PFSK-1 (cell line): ENCODE results near the gene ATP10A.

Experiments used
- FOXP2 ChIP-seq: optimal IDR thresholded peaks from 2 replicates; pipeline ENCODE3; 2011; ENCODE audit warnings: borderline replicate concordance, control low read depth, inconsistent platforms; ENCODE audit not compliant: insufficient read depth; ENCODE audit errors: extremely low read length, extremely low read depth
- POLR2AphosphoS5 ChIP-seq: IDR thresholded peaks from 2 replicates; pipeline ENCODE4 v1.6.1; 2012; ENCODE audit warnings: low read depth, mild to moderate bottlenecking, control low read depth, low read length, moderate library complexity
- REST ChIP-seq, 2 experiments: IDR thresholded peaks; 2 replicates each; pipeline versions ENCODE4 v1.6.1 to v1.8.0; 2011 to 2012; ENCODE audit warnings: low read depth in 2 of 2, low read length in 2 of 2, control low read depth in 1 of 2, inconsistent platforms in 1 of 2, mild to moderate bottlenecking in 1 of 2, moderate library complexity in 1 of 2; ENCODE audit not compliant: insufficient read depth in 1 of 2
- SIN3A ChIP-seq: IDR thresholded peaks from 2 replicates; pipeline ENCODE4 v1.6.1; 2012; ENCODE audit warnings: mild to moderate bottlenecking, low read length, moderate library complexity, borderline replicate concordance; ENCODE audit not compliant: insufficient read depth
- TAF1 ChIP-seq: IDR thresholded peaks from 2 replicates; pipeline ENCODE4 v1.6.1; 2012; ENCODE audit warnings: low read length, control low read depth, borderline replicate concordance; ENCODE audit not compliant: insufficient read depth

Gene ATP10A

GRCh38 chr15:25761971-25762662 is 101.0 kb downstream of the ATP10A start:
- TF ChIP-seq TAF1 (no peak), POLR2AphosphoS5 (no peak), SIN3A (no peak), FOXP2 (no peak), REST (IDR thresholded peaks at IDR 0.05; ENCODE audit: insufficient read depth in 1 of 2, low read depth in 2 of 2, low read length in 2 of 2) (no peak)

- TF ChIP-seq FOXP2 (no peak), POLR2AphosphoS5 (no peak), TAF1 (no peak), SIN3A (no peak), REST (IDR thresholded peaks at IDR 0.05; ENCODE audit: insufficient read depth in 1 of 2, low read depth in 2 of 2, low read length in 2 of 2) (no peak)
These were observed 103.7 kb downstream of the ATP10A start for GRCh38 chr15:25759421-25759820.

DNA sequence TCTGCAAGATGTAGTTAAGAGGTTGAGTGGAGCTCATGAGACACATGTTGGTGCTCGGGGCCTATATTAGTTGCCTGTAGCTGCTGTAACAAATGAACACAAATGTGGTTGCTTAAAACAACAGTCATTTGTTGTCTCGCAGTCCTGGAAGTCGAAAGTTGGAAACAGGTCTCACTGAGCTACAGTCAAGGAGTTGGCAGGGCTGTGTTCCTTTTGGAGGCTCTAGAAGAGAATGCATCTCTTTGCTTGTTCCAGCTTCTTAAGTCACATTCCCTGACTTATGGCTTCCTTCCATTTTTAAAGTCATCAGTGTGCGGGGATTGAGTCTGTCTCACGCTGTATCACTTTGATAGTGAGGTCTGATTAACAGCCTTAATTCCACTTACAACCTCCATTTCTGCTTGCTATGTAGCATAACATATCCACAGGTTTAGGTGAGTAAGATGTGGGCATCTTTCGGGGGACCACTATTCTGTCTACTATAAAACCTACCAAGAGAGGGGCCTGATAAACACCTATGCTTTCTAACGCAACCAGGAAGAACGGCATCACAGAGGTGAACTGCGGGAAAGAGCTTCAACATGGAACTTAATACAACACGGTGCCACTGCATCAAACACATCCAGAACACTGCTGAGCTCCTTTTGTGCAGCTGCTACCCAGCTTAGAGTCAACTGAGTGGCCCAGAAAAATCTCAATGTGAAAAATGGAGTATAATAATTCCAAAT is 119.4 kb downstream of the ATP10A start:
- TF ChIP-seq FOXP2: no peak
- TF ChIP-seq REST (IDR thresholded peaks at IDR 0.05; ENCODE audit: insufficient read depth in 1 of 2, low read depth in 2 of 2, low read length in 2 of 2): no peak
- no peak for TF ChIP-seq POLR2AphosphoS5
- TF ChIP-seq TAF1: no peak
- TF ChIP-seq SIN3A: no peak

DNA sequence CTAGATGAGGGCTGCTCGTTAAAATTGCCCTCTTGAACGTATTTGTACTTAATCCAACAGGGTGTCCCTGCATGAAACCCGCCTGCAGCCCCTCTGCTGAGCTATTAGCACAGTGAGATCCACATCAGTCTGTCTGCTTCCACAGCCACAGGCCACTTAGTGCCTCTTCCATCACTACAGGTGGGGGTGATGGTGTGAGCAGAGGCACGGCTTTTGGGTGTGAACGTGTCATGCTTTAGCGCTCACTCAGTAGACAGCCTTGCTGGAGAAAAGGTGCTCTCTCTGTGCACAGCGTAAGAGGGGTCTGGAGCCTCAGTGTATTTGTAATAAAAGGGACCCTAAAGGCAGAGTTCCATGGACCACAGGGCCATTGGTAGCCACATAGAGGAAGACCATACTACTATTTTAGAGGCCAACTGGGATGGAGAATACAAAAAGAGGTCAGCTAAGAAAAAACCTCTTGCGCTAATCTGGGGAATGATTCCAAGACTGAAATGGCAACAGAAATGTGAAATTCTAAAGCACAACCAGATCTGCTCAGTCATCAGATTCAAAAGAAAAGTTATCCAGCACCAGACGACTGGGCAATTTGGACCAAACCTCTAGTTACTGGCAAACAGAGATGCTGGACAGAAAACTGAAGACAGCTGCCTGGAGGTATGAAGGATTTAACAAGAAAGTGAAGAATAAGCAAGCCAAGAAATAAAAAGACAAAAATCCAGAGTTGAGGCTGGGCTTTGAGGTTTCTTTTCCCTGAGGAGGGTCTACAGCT is 120.2 kb downstream of the ATP10A start:
- TF ChIP-seq SIN3A (no peak), POLR2AphosphoS5 (no peak), REST (IDR thresholded peaks at IDR 0.05; ENCODE audit: insufficient read depth in 1 of 2, low read depth in 2 of 2, low read length in 2 of 2) (no peak), FOXP2 (no peak), TAF1 (no peak)
